ENCODE results near the gene COL21A1. TPM values are rescaled to one million over a fixed set of nuclear protein-coding genes. Genes with fewer than 3 reads are reported as not detected.

COL21A1 gene
- not detected for total RNA-seq

- ATAC-seq (no peak), DNase-seq (no peak)
- Mint-ChIP-seq H3K9me3 (no peaks in the 10 kb centered on the region), H3K4me1 (ENCODE audit: low read depth) (no peaks in the 10 kb centered on the region), H3K4me3 (no peak within 1 kb of the TSS), H3K27me3 (ENCODE audit: low read depth) (no peaks in the 10 kb centered on the region), H3K36me3 (ENCODE audit: insufficient read depth) (no peaks in the 10 kb centered on the region)
Measured at GRCh38 chr6:56246881-56247653, at the start of gene COL21A1. Gene COL21A1 (minus strand): TSS chr6:56247580. CDS start chr6:56182618, 64,962 bp downstream.

- Mint-ChIP-seq H3K4me1 (ENCODE audit: low read depth) (no peaks in the 10 kb centered on the region), H3K9me3 (no peaks in the 10 kb centered on the region), H3K36me3 (ENCODE audit: insufficient read depth) (no peaks in the 10 kb centered on the region), H3K27me3 (ENCODE audit: low read depth) (no peaks in the 10 kb centered on the region), H3K4me3 (no peak overlapping the region)
- no peak for ATAC-seq
- no peak for DNase-seq
Measured at GRCh38 chr6:56293781-56294180, 46.4 kb upstream of the COL21A1 start.

GRCh38 chr6:56292505-56293181 lies 45.3 kb upstream of the COL21A1 start:
- no peaks in the 10 kb centered on the region for H3K9me3 Mint-ChIP-seq
- H3K4me1 Mint-ChIP-seq (ENCODE audit: low read depth): no peaks in the 10 kb centered on the region
- no peaks in the 10 kb centered on the region for H3K27me3 Mint-ChIP-seq (ENCODE audit: low read depth)
- H3K36me3 Mint-ChIP-seq (ENCODE audit: insufficient read depth): no peaks in the 10 kb centered on the region
- DNase-seq (no peak), ATAC-seq (no peak)
- no peak overlapping the region for H3K4me3 Mint-ChIP-seq

GRCh38 chr6:56291302-56291917 lies 44.0 kb upstream of the COL21A1 start:
- Mint-ChIP-seq H3K4me3 (no peak overlapping the region), H3K9me3 (no peaks in the 10 kb centered on the region), H3K27me3 (ENCODE audit: low read depth) (no peaks in the 10 kb centered on the region), H3K36me3 (ENCODE audit: insufficient read depth) (no peaks in the 10 kb centered on the region), H3K4me1 (ENCODE audit: low read depth) (no peaks in the 10 kb centered on the region)
- no peak for ATAC-seq
- no peak for DNase-seq

- no peaks in the 10 kb centered on the region for H3K27me3 Mint-ChIP-seq (ENCODE audit: low read depth)
- no peak for DNase-seq
- H3K4me3 Mint-ChIP-seq: no peak overlapping the region
- H3K36me3 Mint-ChIP-seq (ENCODE audit: insufficient read depth): no peaks in the 10 kb centered on the region
- H3K4me1 Mint-ChIP-seq (ENCODE audit: low read depth): no peaks in the 10 kb centered on the region
- H3K9me3 Mint-ChIP-seq: no peaks in the 10 kb centered on the region
- no peak for ATAC-seq
Measured at GRCh38 chr6:56289721-56290120, 42.3 kb upstream of the COL21A1 start.

- no peaks in the 10 kb centered on the region for H3K4me1 Mint-ChIP-seq (ENCODE audit: low read depth)
- H3K27me3 Mint-ChIP-seq (ENCODE audit: low read depth): no peaks in the 10 kb centered on the region
- H3K9me3 Mint-ChIP-seq: no peaks in the 10 kb centered on the region
- H3K4me3 Mint-ChIP-seq: no peak overlapping the region
- DNase-seq: no peak
- no peak for ATAC-seq
- no peaks in the 10 kb centered on the region for H3K36me3 Mint-ChIP-seq (ENCODE audit: insufficient read depth)
Measured at GRCh38 chr6:56288347-56288746, 41.0 kb upstream of the COL21A1 start.

GRCh38 chr6:56282391-56282790 lies 35.0 kb upstream of the COL21A1 start:
- Mint-ChIP-seq H3K27me3 (ENCODE audit: low read depth) (no peaks in the 10 kb centered on the region), H3K9me3 (no peaks in the 10 kb centered on the region), H3K36me3 (ENCODE audit: insufficient read depth) (no peaks in the 10 kb centered on the region), H3K4me3 (no peak overlapping the region), H3K4me1 (ENCODE audit: low read depth) (no peaks in the 10 kb centered on the region)
- DNase-seq (no peak), ATAC-seq (no peak)

GRCh38 chr6:56280126-56280525 lies 32.7 kb upstream of the COL21A1 start:
- H3K27me3 Mint-ChIP-seq (ENCODE audit: low read depth): no peaks in the 10 kb centered on the region
- H3K4me3 Mint-ChIP-seq: no peak overlapping the region
- ATAC-seq (no peak), DNase-seq (no peak)
- H3K9me3 Mint-ChIP-seq: no peaks in the 10 kb centered on the region
- no peaks in the 10 kb centered on the region for H3K4me1 Mint-ChIP-seq (ENCODE audit: low read depth)
- H3K36me3 Mint-ChIP-seq (ENCODE audit: insufficient read depth): no peaks in the 10 kb centered on the region

- ATAC-seq (no peak), DNase-seq (no peak)
- no peaks in the 10 kb centered on the region for H3K27me3 Mint-ChIP-seq (ENCODE audit: low read depth)
- peaks cover 4% of the 10 kb centered on the region for H3K9me3 Mint-ChIP-seq
- no peaks in the 10 kb centered on the region for H3K36me3 Mint-ChIP-seq (ENCODE audit: insufficient read depth)
- no peaks in the 10 kb centered on the region for H3K4me1 Mint-ChIP-seq (ENCODE audit: low read depth)
- H3K4me3 Mint-ChIP-seq: no peak overlapping the region
Measured at GRCh38 chr6:56279331-56280080, 32.1 kb upstream of the COL21A1 start.

- no peak for ATAC-seq
Measured at GRCh38 chr6:56278171-56278591, 30.8 kb upstream of the COL21A1 start.

GRCh38 chr6:56270812-56271441 lies 23.5 kb upstream of the COL21A1 start:
- ATAC-seq: no peak

More at GRCh38 chr6:56278171-56278591, 30.8 kb upstream of the COL21A1 start:
- Mint-ChIP-seq H3K36me3 (ENCODE audit: insufficient read depth) (no peaks in the 10 kb centered on the region), H3K4me3 (no peak overlapping the region), H3K9me3 (peaks cover 6% of the 10 kb centered on the region), H3K4me1 (ENCODE audit: low read depth) (no peaks in the 10 kb centered on the region), H3K27me3 (ENCODE audit: low read depth) (no peaks in the 10 kb centered on the region)
- DNase-seq: no peak

GRCh38 chr6:56268266-56268665 lies 20.9 kb upstream of the COL21A1 start:
- Mint-ChIP-seq H3K9me3 (peaks cover 20% of the 10 kb centered on the region), H3K4me1 (ENCODE audit: low read depth) (no peaks in the 10 kb centered on the region), H3K4me3 (no peak overlapping the region), H3K36me3 (ENCODE audit: insufficient read depth) (no peaks in the 10 kb centered on the region), H3K27me3 (ENCODE audit: low read depth) (no peaks in the 10 kb centered on the region)
- DNase-seq (no peak), ATAC-seq (no peak)

More at GRCh38 chr6:56270812-56271441, 23.5 kb upstream of the COL21A1 start:
- Mint-ChIP-seq H3K4me1 (ENCODE audit: low read depth) (no peaks in the 10 kb centered on the region), H3K36me3 (ENCODE audit: insufficient read depth) (no peaks in the 10 kb centered on the region), H3K27me3 (ENCODE audit: low read depth) (no peaks in the 10 kb centered on the region), H3K4me3 (no peak overlapping the region), H3K9me3 (peaks cover 26% of the 10 kb centered on the region)
- DNase-seq: no peak

- no peaks in the 10 kb centered on the region for H3K27me3 Mint-ChIP-seq (ENCODE audit: low read depth)
- no peak for DNase-seq
Measured at GRCh38 chr6:56266011-56266410, 18.6 kb upstream of the COL21A1 start.

More at GRCh38 chr6:56266011-56266410, 18.6 kb upstream of the COL21A1 start:
- no peak for ATAC-seq
- Mint-ChIP-seq H3K4me3 (no peak overlapping the region), H3K9me3 (peaks cover 17% of the 10 kb centered on the region), H3K36me3 (ENCODE audit: insufficient read depth) (no peaks in the 10 kb centered on the region), H3K4me1 (ENCODE audit: low read depth) (no peaks in the 10 kb centered on the region)
